Fibroblast of gingiva (primary cell): ENCODE results near the gene YOD1.

Experiments
- DNase-seq: peaks from one replicate; pipeline ENCODE4 v3.0.0-alpha.2; 2011; ENCODE audit warnings: low read depth

The YOD1 gene

DNA sequence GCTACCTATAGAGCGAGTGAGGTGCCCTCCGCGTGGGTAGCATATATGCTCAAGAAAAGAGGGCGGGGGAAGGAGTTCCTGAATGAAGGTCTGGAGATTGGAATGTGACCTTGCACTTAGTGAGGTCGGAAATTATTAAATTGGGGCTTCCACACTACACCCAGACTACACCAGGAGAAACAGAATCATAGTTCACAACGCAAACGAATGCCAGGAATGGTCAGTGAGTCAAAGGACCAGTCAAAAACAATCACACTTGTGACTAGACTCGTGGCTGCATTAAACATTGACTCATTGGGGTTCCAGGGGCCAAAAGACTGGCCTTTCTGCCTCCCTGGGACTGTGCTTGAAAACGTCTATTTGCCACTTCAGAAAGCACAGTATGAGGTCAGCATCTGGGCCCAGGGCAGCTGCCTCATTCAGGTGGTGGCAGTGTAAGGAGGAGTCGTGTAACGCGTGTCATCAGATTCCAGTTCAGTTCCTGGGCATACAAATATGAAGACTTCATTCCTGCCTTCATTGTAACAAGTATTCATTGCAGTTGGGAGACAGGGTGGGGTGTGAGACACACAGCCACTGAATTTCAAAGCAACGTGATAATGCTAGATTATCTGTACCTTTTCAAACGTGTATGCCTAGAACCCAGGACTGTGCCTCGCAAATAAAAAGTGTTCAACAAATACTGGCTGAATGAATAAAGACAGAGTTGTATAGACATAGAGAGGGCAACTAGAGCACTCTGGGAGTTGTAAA, at the start of gene YOD1:
YOD1 (minus strand) TSS at position 18 of the 753 bp plus-strand sequence. CDS start 178 bp downstream, outside the sequence.
- DNase-seq = no peak

GRCh38 chr1:207097871-207098324, 46.9 kb upstream of the YOD1 start:
- DNase-seq = no peak

DNA sequence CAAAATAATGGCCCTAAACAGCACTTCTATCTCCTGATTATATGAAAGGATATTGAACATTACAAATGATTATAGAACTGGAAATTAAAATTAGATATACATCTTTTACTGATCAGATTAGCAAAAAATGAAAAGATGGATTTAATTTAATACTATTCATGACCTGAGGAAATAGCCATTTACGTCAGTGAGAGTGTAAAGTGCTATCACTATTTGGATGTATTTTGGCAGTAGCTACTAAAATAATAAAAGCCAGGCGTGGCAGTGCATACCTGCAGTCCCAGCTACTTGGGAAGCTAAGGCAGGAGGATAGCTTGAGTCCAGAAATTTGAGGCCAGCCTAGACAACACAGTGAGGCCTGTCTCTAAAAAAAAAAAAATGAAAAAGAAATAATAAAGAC, 42.9 kb upstream of the YOD1 start:
- DNase-seq = no peak

GRCh38 chr1:207091200-207091908, 40.3 kb upstream of the YOD1 start:
- DNase-seq = no peak

GRCh38 chr1:207089627-207090355, 38.8 kb upstream of the YOD1 start:
- DNase-seq = no peak

- DNase-seq = no peak
Observed at GRCh38 chr1:207088701-207089626, 38.0 kb upstream of the YOD1 start, which contains the start of gene C4BPB. C4BPB (plus strand) TSS chr1:207088860; CDS start chr1:207089532, 672 bp downstream.

- no peak for DNase-seq
Observed at GRCh38 chr1:207088161-207088560, 37.2 kb upstream of the YOD1 start.

DNA sequence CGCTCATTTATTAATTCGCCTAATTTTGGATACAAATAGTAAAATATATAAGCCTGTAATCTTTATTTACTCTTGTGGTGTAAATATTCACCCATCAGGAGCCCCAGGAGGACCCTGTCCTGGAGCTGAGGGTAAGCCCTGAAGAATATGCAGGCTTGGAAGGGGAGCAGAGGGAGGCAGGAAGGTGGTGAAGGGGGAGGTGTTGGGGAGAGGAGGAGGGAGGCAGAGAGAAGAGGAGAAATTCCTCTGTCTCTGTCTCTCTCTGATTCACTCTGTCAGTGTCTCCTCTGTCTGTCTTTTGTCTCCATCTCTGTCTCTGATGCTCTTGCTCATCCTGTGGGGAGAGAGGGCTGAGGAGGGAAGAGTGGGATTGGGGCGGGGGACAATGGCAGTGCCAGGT, 34.9 kb upstream of the YOD1 start:
- no peak for DNase-seq

DNA sequence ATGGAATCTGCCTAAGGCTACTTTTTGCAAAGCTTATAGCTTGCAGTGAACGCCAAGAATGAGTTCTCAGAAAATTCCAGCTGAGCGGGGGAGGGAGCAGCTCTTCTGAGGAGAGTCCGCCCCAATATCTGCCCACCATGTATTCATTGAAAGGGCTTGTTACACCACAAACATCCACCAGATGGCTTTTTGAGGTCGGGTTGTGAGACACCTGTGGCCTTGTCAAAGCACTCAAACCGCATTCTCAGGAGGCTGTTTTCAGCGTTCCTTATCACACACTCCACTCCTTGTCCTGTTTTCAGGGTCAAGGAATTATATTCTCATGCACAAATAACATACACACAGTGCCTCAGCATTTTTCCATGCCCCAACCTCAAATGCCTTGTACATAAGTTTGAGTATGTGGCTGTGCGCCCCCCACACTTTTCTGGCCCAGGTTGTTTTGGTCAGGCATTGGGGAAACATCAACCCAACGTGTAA, 33.7 kb upstream of the YOD1 start:
- DNase-seq = peak; percentile 26

DNA sequence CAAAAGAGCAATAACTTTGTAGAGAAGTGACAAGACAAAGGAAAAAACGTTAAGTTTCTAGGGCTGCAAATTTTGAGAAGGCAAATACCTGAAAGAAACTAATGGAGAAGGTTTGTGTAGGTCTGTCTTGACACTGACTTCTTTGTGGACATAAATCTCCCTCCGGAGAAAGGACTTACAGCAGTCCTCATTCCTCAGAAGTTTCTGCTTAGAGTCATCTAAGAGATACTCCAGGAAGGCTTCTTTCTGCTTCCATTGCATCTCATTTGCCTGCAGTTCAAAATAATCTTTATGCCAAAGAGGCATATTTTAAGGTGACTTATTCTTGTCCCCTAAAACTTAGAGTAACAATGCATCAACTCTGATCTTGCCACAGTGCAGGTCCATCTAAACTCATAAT, 33.2 kb upstream of the YOD1 start:
- DNase-seq = no peak

GRCh38 chr1:207081806-207082205, 30.8 kb upstream of the YOD1 start:
- DNase-seq = no peak

DNA sequence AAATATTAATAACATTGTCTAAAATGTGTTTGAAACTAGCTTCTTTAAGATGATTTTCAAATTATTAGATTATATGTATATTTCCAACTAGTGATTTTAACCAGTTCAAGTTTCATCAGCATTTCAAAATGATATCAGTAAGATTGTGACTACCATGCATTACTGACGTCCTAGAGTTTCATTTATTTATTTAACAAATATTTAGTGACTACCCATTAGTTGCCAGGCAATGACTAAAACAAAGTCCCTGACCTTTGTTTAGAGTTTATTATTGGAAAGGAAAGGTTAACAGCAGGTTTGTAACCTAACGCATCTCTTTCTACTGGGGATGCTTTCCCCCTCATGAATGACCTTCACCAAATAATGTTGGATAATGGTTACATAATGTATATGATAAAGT, 30.1 kb upstream of the YOD1 start:
- DNase-seq = no peak

- DNase-seq = no peak
Observed at GRCh38 chr1:207079706-207080241, 28.8 kb upstream of the YOD1 start.

GRCh38 chr1:207078578-207079132, 27.6 kb upstream of the YOD1 start:
- no peak for DNase-seq

DNA sequence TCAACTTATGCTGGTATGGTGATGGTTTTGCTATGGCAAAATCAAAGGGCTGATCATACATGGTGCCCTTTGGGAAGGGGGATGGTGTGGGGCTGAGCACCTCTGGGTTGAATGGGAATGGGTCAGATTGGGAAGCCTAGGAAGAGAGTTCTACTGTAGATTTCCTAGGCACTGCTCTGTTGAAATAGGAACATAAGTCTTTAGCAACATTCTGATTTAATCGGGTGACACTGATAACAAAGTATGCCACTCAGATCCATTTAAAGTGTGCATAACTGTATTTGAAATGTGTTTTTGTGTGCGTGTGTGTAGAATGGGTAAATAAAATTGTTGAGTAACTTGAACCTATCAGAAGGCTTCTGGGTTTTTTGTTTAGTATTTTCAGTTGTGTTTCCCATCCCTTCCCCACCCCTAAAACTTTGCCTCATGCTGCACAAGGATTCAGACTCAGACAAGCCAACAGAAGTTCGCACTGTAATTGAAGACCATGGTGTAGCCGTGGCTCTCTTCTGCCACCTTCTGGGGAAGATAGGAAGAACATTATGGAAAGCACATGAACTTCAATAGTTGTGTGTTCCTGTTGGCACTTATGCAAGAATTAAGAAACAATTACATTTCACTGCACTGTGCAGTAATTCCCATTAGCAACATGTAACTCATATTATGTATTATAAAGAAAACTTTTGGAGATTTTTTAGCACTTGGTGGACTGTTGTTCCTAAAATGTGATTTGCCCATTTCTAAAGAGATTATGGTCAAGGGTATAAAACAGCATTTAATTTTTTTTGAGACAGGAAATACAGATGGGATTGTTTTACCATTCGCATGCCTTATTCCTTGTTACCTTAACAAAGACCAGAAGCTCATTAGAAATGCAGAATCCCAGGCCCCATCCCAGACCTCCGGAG, 26.7 kb upstream of the YOD1 start:
- DNase-seq = peak; percentile 77

DNA sequence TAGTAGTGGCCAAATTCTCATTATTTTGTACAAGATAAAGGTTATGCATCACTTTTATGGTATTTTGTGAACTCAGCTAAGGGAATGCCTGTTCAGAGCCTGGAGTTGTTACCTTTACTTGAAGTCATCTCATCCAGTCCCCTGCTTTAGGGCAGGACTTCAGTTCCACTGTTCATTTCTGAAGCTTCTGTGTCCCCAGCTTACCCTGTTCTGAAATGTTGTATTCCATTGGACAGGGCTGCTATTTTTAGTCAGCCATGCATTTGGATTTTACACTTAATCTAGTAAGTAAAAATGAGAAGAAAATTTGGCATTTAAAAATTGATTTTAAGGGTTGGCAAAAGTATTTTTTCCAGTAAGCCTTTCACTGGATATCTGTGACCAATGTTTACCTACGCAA, 26.0 kb upstream of the YOD1 start:
- no peak for DNase-seq

- DNase-seq = no peak
Observed at GRCh38 chr1:207076181-207076955, 25.4 kb upstream of the YOD1 start.

GRCh38 chr1:207073906-207074820, 23.2 kb upstream of the YOD1 start:
- no peak for DNase-seq
